Ammon's horn (tissue), 1 donor: ENCODE results near the gene FILIP1.
A peak's percentile ranks its signal among the peaks of the same experiment; 100 is the strongest.

ENCODE experiments used
- DNase-seq: peaks from one replicate; pipeline ENCODE4 v3.0.0-alpha.2; 2016; ENCODE audit warnings: low spot score

Gene FILIP1

GRCh38 chr6:75268121-75268987, 225.2 kb downstream of the FILIP1 start:
- DNase-seq: no peak

- DNase-seq: no peak
Observed at GRCh38 chr6:75267461-75267860, 226.1 kb downstream of the FILIP1 start.

- DNase-seq: peak; percentile 56
Observed at GRCh38 chr6:75266716-75267291, 226.8 kb downstream of the FILIP1 start.

GRCh38 chr6:75263401-75263750, 230.2 kb downstream of the FILIP1 start:
- no peak for DNase-seq

GRCh38 chr6:75262716-75263400, 230.7 kb downstream of the FILIP1 start:
- DNase-seq: no peak

GRCh38 chr6:75261299-75261698, 232.3 kb downstream of the FILIP1 start:
- DNase-seq: no peak

- no peak for DNase-seq
Observed at GRCh38 chr6:75257343-75258087, 236.1 kb downstream of the FILIP1 start.

GRCh38 chr6:75250552-75250951, 243.0 kb downstream of the FILIP1 start:
- no peak for DNase-seq

- no peak for DNase-seq
Observed at GRCh38 chr6:75249837-75250236, 243.8 kb downstream of the FILIP1 start.

GRCh38 chr6:75246386-75246785, 247.2 kb downstream of the FILIP1 start:
- DNase-seq: no peak

- DNase-seq: peak; percentile 24
Observed at GRCh38 chr6:75244063-75244584, 249.5 kb downstream of the FILIP1 start.

- DNase-seq: peak; percentile 97
Observed at GRCh38 chr6:75243333-75244062, 250.1 kb downstream of the FILIP1 start, which contains the start of gene COX7A2. COX7A2 (minus strand) TSS chr6:75243801; CDS start chr6:75243734, 67 bp downstream.
